Measurements from ENCODE around the gene MYL7. TPM values are rescaled to one million over a fixed set of nuclear protein-coding genes. Genes with fewer than 3 reads are reported as not detected.

MYL7 gene
- total RNA-seq, 1 donor from 2014 or later, result 1.6 TPM

DNA sequence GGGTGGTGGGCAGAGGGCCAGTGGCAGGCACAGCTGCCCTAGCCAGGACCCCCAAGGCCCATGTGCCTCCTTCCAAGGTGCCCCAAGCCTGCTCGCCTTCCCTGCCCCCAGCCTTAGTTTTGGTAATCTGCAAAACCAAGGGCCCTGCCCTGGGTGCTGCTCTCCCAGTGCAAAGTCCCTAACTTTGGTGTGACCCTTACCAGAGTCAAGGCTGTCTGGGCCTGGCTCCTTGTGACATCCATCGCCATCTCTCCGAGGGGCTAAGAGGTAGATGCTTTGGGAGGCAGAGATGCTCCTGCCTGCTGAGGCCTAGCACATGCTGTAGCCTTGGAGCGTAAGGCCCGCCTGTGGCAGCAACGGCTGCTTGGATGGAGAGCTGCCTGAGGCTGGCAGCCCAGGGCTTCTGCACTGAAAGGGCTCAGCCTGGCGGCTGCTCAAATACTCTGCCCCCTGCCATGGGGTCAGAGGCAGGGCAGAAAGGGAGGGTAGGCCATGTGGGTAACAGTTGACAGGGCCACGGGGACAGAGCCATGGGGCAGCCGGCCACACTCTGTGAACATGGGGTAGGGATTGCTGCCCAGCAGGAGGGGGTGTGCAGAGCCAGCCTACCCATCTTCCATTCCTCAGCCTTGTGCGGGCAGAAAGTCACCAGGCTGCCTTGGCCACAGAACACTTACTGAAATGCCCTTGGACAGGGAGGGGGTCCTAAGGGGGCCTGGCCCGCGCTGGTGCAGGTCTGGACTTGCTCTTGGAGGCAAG lies 17.9 kb upstream of the MYL7 start:
- TF ChIP-seq, protein P1, sequence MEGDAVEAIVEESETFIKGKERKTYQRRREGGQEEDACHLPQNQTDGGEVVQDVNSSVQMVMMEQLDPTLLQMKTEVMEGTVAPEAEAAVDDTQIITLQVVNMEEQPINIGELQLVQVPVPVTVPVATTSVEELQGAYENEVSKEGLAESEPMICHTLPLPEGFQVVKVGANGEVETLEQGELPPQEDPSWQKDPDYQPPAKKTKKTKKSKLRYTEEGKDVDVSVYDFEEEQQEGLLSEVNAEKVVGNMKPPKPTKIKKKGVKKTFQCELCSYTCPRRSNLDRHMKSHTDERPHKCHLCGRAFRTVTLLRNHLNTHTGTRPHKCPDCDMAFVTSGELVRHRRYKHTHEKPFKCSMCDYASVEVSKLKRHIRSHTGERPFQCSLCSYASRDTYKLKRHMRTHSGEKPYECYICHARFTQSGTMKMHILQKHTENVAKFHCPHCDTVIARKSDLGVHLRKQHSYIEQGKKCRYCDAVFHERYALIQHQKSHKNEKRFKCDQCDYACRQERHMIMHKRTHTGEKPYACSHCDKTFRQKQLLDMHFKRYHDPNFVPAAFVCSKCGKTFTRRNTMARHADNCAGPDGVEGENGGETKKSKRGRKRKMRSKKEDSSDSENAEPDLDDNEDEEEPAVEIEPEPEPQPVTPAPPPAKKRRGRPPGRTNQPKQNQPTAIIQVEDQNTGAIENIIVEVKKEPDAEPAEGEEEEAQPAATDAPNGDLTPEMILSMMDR (conservative IDR thresholded peaks at IDR 0.05), result no peak
- H3K36me3 Mint-ChIP-seq, result no peaks in the 10 kb centered on the region
- H3K27me3 Mint-ChIP-seq, result no peaks in the 10 kb centered on the region
- no peak overlapping the region for H3K4me3 Mint-ChIP-seq
- no peak for DNase-seq (ENCODE audit: extremely low spot score, unreplicated experiment)
- H3K4me1 Mint-ChIP-seq (ENCODE audit: unreplicated experiment), result no peaks in the 10 kb centered on the region
- H3K27ac Mint-ChIP-seq, result no peak overlapping the region
- H3K9me3 Mint-ChIP-seq, result no peaks in the 10 kb centered on the region

DNA sequence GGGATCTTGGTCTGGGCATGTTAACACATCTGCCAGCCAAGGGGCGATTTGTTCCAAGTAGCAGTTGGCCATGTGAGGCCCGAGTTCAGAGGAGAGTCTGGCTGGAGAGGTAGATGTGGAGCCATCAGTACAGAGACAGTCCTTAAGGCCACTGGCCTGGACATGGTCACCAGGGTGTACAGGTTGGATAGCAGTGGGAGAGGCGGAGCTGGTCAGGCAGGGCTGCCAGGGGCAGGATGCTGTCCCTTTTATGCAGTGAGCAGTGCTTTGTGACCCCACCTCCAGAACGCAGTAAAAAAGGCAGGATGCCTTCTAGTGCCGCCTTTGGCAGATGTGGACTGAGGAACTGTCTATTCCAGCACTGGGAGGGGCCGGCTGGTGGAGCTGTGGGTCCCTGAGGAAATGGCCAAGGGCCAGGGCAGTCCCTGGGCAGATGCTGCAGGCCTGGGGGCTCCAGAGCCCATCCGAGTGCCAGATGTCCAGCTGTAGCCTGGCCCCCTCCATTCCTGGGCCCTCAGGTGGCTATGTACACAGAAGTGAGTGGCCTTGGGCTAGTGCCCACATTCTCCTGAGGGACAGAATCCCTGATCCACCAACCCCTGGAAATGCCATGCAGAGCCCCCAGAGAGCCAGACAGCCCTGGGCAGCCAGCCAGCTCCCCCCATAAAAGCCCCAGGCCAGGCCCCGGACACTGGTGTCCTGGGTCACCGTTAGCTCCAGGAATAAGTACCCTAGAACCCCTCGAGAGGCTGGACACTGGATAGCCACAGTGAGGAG lies 17.2 kb upstream of the MYL7 start:
- Mint-ChIP-seq H3K36me3 (no peaks in the 10 kb centered on the region), H3K27me3 (no peaks in the 10 kb centered on the region), H3K9me3 (no peaks in the 10 kb centered on the region), H3K4me1 (ENCODE audit: unreplicated experiment) (no peaks in the 10 kb centered on the region), H3K4me3 (no peak overlapping the region), H3K27ac (no peak overlapping the region)
- no peak for DNase-seq (ENCODE audit: extremely low spot score, unreplicated experiment)
- TF ChIP-seq, protein P1 (conservative IDR thresholded peaks at IDR 0.05), result no peak

DNA sequence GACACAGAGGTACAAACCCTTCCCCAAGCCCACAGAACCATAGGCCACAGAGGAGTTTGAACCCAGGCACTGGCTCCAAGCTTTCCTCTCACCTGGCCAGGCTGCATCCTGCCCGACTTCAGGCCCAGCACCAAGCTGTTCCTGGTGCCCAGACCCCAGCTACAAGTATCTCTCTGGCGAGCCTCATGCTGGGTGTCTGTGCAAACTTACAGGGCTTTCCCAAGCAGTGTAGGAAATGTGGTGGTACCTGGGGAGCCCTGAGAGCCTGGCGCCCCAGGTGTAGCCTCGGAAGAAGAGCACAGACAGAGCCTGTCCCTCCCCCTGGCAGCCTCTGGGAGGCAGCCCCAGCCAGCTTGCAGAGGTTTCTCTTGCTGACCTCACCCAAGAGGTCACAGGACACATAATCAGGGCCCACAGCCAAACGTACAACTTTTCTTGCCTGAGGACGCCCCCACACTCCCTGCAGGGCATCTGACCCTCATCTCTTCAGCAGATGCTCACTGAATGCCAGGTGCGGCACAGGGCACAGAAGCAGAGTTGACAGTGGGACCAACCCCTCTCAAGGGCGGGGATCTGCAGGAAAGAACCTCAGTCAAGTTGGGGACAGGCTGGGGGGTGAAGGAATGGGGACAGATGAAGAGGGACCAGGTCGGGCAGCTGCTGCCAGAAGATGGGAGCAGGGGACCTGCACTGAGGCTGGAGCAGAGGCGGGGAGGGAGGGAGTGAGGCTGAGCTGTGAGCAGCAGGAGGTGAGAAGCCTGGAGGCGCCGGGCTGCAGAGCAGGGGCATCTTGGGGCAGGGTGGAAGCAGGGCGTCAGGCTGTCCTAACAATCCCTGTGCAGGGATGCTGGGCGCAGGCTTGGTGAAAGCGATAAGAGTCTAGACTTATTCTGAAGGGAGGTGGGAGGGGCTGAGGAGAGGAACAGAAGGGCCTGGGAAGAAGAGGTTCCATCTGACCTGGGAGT lies 16.3 kb upstream of the MYL7 start:
- TF ChIP-seq, protein P1 (conservative IDR thresholded peaks at IDR 0.05), result no peak
- no peak overlapping the region for H3K27ac Mint-ChIP-seq
- no peaks in the 10 kb centered on the region for H3K27me3 Mint-ChIP-seq
- no peaks in the 10 kb centered on the region for H3K9me3 Mint-ChIP-seq
- no peaks in the 10 kb centered on the region for H3K36me3 Mint-ChIP-seq
- DNase-seq (ENCODE audit: extremely low spot score, unreplicated experiment), result no peak
- H3K4me3 Mint-ChIP-seq, result no peak overlapping the region
- no peaks in the 10 kb centered on the region for H3K4me1 Mint-ChIP-seq (ENCODE audit: unreplicated experiment)

DNA sequence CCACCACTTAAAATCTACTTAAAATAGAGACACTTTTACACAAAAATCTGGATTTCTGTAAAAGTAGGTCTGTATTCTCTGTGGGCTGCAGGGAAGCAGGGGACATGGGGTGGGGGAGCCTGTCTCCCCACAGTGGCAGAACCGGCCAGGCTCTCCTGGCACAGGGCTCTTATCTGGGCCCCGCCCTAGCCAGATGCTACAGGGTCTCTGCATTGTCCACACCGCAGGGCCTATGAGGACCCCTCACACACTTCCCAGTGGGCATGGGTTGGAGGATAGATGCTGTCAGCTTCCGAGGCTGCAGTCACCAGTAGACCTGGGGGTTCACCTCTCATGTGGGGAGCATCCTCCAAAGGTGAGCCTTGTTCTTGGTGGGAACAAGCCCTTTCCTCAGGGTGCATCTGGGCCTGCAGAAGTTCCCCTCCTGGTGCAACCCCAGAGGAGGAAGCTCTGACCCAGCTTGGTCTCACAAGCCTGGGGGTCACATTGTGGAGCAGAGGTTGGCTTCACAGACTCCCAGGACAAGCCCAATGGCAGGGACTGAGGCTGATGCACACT lies 15.4 kb upstream of the MYL7 start:
- H3K27ac Mint-ChIP-seq, result no peak overlapping the region
- TF ChIP-seq, protein P1 (conservative IDR thresholded peaks at IDR 0.05), result no peak
- H3K27me3 Mint-ChIP-seq, result no peaks in the 10 kb centered on the region
- H3K4me3 Mint-ChIP-seq, result no peak overlapping the region
- no peak for DNase-seq (ENCODE audit: extremely low spot score, unreplicated experiment)
- no peaks in the 10 kb centered on the region for H3K9me3 Mint-ChIP-seq
- no peaks in the 10 kb centered on the region for H3K36me3 Mint-ChIP-seq
- H3K4me1 Mint-ChIP-seq (ENCODE audit: unreplicated experiment), result no peaks in the 10 kb centered on the region

Measured in type B pancreatic cell (in vitro differentiated cells).